Endodermal cell (in vitro differentiated cells): ENCODE measurements around the gene KIF25. TPM values are rescaled to one million over a fixed set of nuclear protein-coding genes. Genes with fewer than 3 reads are reported as not detected.
A peak's percentile ranks its signal among the peaks of the same experiment; 100 is the strongest.

Experiments used
- DNase-seq: peaks from one replicate; pipeline ENCODE4 v3.0.0-alpha.2; 2017
- H3K27ac ChIP-seq: 2 replicates; pipeline ENCODE4 v1.5.1; 2013; ENCODE audit warnings: mild to moderate bottlenecking, low read depth, low read length, moderate library complexity
- H3K27me3 ChIP-seq: 2 replicates; pipeline ENCODE4 v1.6.1; 2013; ENCODE audit warnings: mild to moderate bottlenecking, low read length, moderate library complexity; ENCODE audit not compliant: insufficient read depth, control insufficient read depth, poor library complexity, severe bottlenecking
- H3K36me3 ChIP-seq: 2 replicates; pipeline ENCODE4 v1.7.0; 2013; ENCODE audit warnings: mild to moderate bottlenecking, low read length, moderate library complexity; ENCODE audit not compliant: control insufficient read depth, insufficient read depth
- H3K4me1 ChIP-seq: one replicate; pipeline ENCODE4 v1.7.0; 2013; ENCODE audit warnings: low read length; ENCODE audit not compliant: control insufficient read depth, insufficient read depth
- H3K4me3 ChIP-seq: 2 replicates; pipeline ENCODE4 v1.5.1; 2013; ENCODE audit warnings: mild to moderate bottlenecking, low read length, moderate library complexity
- H3K9ac ChIP-seq: 2 replicates; pipeline ENCODE4 v1.6.1; 2013; ENCODE audit warnings: mild to moderate bottlenecking, low read length, moderate library complexity; ENCODE audit not compliant: poor library complexity, severe bottlenecking; ENCODE audit errors: extremely low read depth
- H3K9me3 ChIP-seq: 2 replicates; pipeline ENCODE4 v1.6.1; 2013; ENCODE audit warnings: mild to moderate bottlenecking, low read length, moderate library complexity; ENCODE audit not compliant: control insufficient read depth
- H3K27ac Mint-ChIP-seq: 2 replicates; pipeline ENCODE4 v1.8.0; 2020; ENCODE audit warnings: mixed read lengths
- H3K27me3 Mint-ChIP-seq: 2 replicates; pipeline ENCODE4 v1.8.0; 2021; ENCODE audit warnings: mild to moderate bottlenecking, mixed read lengths; ENCODE audit not compliant: insufficient read depth
- H3K36me3 Mint-ChIP-seq: 2 replicates; pipeline ENCODE4 v1.8.0; 2020; ENCODE audit warnings: low read depth, mixed read lengths
- H3K4me1 Mint-ChIP-seq: 2 replicates; pipeline ENCODE4 v1.8.0; 2020; ENCODE audit warnings: mixed read lengths
- H3K4me3 Mint-ChIP-seq: 2 replicates; pipeline ENCODE4 v1.8.0; 2020; ENCODE audit warnings: mild to moderate bottlenecking, moderate library complexity, mixed read lengths
- H3K9me3 Mint-ChIP-seq: 2 replicates; pipeline ENCODE4 v1.8.0; 2020; ENCODE audit warnings: mild to moderate bottlenecking, mixed read lengths
- WGBS, 2 experiments: methylation state at CpG; one replicate each; pipeline versions ENCODE4 v1.1.5 to v1.1.7; 2013; ENCODE audit warnings: missing lambda C conversion rate in 2 of 2, mixed read lengths in 1 of 2; ENCODE audit not compliant: insufficient coverage in 1 of 2, insufficient read length in 1 of 2; 5-methylcytosine and 5-hydroxymethylcytosine counted together
- total RNA-seq, 2 donors: library from RNA; stranded (reverse); fragmentation: NEBNext Ultra II Directional in 1 of 2; extraction: Animal tissue kit (Norgen Biotek cat#: 25700) in 1 of 2; gene quantifications; 2 replicates in 1 of 2; 3 replicates in 1 of 2; pipeline ENCODE4 v1.2.1, GENCODE V29; 2021
- TF ChIP-seq, protein P1 (sequence below): fragments of 200-600 bp; sonication (generic); conservative IDR thresholded peaks from 2 replicates; pipeline ENCODE4 v1.5.0; 2021; ENCODE audit warnings: antibody characterized with exemption, mild to moderate bottlenecking

The KIF25 gene
- total RNA-seq, 2 donors from 2014 or later, result 1.3 TPM; not detected in 1

DNA sequence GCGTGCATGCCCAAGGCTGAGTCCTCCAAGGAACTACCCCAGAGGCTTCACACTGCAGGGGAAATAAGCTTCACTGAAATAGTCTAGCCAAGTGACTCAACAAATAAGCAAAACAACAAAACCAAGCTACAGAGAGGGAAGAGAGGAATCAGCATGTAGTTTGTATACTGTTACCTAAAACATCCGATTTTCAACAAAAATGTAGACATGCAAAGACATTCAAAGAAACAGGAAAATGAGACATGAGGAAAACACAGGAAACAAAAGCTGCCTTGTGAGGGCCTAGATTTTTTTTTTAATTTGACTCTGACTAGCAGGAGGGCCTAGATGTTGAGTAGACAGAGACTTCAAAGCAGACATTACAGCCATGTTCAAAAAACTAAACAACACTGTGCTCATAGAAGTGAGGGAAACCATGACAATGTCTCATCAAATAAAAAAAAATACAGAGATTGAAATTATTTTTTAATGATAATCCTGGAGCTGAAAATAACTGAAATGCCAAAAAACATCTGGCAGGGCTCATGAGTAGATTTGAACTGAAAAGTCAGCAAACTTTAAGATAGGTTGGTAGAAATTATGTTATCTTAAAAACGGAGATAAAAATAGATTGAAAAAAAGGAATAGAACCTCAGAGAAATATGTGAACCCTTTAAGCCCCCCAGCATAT lies 16.4 kb upstream of the KIF25 start:
- no peak overlapping the region for H3K27ac Mint-ChIP-seq

DNA sequence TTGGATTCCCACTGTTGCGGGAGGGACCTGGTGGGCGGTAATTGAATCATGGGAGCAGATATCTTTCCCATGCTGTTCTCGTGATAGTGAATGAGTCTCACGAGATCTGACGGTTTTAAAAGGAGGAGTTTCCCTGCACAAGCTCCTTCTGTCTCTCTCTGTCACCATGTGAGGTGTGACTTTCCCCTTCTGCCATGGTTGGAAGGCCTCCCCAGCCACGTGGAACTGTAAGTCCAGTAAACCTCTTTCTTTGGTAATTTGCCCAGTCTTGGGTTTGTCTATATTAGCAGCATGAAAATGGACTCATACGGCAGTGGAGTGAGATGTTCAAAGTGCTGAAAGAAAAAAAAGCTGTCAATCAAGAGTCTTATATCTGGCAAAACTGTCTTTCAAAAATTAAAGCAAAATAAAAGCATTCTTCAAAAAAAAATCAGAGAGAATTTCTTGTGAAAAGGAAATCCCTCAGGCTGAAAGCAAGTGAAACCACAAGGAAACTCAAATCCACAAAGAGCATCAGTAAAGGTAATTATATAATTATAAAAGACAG lies 15.5 kb upstream of the KIF25 start:
- peak overlapping the region; percentile 4 for H3K4me3 ChIP-seq
- Mint-ChIP-seq H3K27ac (no peak overlapping the region), H3K27me3 (no peaks in the 10 kb centered on the region), H3K4me1 (peaks cover 14% of the 10 kb centered on the region), H3K4me3 (no peak overlapping the region), H3K36me3 (peaks cover 12% of the 10 kb centered on the region), H3K9me3 (peaks cover 36% of the 10 kb centered on the region)
- TF ChIP-seq, protein P1, sequence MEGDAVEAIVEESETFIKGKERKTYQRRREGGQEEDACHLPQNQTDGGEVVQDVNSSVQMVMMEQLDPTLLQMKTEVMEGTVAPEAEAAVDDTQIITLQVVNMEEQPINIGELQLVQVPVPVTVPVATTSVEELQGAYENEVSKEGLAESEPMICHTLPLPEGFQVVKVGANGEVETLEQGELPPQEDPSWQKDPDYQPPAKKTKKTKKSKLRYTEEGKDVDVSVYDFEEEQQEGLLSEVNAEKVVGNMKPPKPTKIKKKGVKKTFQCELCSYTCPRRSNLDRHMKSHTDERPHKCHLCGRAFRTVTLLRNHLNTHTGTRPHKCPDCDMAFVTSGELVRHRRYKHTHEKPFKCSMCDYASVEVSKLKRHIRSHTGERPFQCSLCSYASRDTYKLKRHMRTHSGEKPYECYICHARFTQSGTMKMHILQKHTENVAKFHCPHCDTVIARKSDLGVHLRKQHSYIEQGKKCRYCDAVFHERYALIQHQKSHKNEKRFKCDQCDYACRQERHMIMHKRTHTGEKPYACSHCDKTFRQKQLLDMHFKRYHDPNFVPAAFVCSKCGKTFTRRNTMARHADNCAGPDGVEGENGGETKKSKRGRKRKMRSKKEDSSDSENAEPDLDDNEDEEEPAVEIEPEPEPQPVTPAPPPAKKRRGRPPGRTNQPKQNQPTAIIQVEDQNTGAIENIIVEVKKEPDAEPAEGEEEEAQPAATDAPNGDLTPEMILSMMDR, result no peak
- no peaks in the 10 kb centered on the region for H3K27me3 ChIP-seq
- H3K4me1 ChIP-seq, result peaks cover 13% of the 10 kb centered on the region
- WGBS, 2 experiments, result 93 to 95% methylated on average over 6 to 7 of the region's 7 CpGs
- H3K36me3 ChIP-seq, result no peaks in the 10 kb centered on the region
- H3K9me3 ChIP-seq, result peaks cover 49% of the 10 kb centered on the region
- no peak overlapping the region for H3K27ac ChIP-seq
- DNase-seq, result no peak
- no peak overlapping the region for H3K9ac ChIP-seq

More for the DNA sequence above, 16.4 kb upstream of the KIF25 start:
- no peak overlapping the region for H3K9ac ChIP-seq
- Mint-ChIP-seq H3K36me3 (peaks cover 12% of the 10 kb centered on the region), H3K27me3 (no peaks in the 10 kb centered on the region), H3K4me3 (no peak overlapping the region), H3K9me3 (peaks cover 37% of the 10 kb centered on the region), H3K4me1 (peaks cover 14% of the 10 kb centered on the region)
- peaks cover 13% of the 10 kb centered on the region for H3K4me1 ChIP-seq
- H3K4me3 ChIP-seq, result peak overlapping the region; percentile 64
- H3K27me3 ChIP-seq, result no peaks in the 10 kb centered on the region
- H3K36me3 ChIP-seq, result no peaks in the 10 kb centered on the region
- TF ChIP-seq, protein P1, result no peak
- 94 to 100% methylated on average over 1 to 3 of the region's 3 CpGs for WGBS, 2 experiments
- H3K27ac ChIP-seq, result no peak overlapping the region
- H3K9me3 ChIP-seq, result peaks cover 49% of the 10 kb centered on the region
- DNase-seq, result no peak

DNA sequence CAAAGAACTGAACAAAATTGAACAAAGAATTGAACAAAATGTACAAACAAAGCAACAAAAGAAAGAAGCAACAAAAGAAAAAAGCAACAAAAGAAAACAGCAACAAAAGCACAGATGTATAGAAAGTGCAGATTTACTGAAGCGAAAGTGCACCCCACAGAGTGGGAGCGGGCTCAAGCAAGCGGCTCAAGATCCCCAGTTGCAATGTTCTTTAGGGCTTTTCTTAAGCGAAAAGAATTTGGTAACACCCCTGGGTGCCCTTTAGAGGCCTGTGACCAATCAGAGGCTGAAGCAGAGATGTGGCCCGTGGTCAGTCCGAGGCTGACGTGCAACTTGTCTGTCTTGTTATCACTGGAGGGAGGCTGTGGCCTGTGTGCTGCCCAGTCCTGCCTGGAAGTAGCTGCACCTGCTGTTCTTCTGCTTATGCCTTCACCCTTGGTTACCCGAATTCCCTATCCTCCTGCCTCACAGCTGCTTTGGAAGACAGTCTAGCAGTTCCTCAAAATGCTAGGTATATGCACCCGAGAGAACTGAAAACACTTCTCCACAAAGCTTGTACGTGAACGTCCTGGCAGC lies 13.2 kb upstream of the KIF25 start:
- Mint-ChIP-seq H3K27ac (no peak overlapping the region), H3K27me3 (no peaks in the 10 kb centered on the region), H3K36me3 (peaks cover 2% of the 10 kb centered on the region), H3K9me3 (peaks cover 20% of the 10 kb centered on the region), H3K4me1 (peaks cover 6% of the 10 kb centered on the region), H3K4me3 (no peak overlapping the region)
- Histone ChIP-seq H3K27ac (no peak overlapping the region), H3K4me1 (peaks cover 5% of the 10 kb centered on the region), H3K9me3 (peaks cover 36% of the 10 kb centered on the region), H3K36me3 (no peaks in the 10 kb centered on the region), H3K4me3 (no peak overlapping the region), H3K27me3 (no peaks in the 10 kb centered on the region), H3K9ac (no peak overlapping the region)
- TF ChIP-seq, protein P1, result no peak
- no peak for DNase-seq
- WGBS, 2 experiments, result 91 to 98% methylated on average over 8 to 11 of the region's 11 CpGs
